ENCODE measurements around the gene PSMD10.

DNA sequence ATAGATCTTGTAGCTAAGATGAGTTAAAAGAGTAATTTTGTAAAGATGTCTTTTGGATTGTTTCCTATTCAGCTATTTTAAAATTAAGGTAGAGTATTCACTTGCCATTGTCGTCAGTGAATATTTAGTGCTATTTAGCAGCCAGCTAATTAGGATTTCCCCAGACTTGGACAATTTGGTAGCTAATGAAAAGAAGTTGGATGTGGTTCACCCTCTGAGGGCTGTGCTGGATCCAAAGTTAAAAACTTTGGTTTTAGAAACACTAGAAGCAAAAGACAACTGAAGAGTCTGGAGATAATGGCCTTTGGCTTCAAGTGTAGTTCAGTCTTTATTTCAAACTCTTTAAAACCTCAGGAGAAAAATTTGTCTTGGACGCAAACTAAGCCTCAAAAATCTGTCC, 41.5 kb upstream of the PSMD10 start:
- TF ChIP-seq, protein P1, sequence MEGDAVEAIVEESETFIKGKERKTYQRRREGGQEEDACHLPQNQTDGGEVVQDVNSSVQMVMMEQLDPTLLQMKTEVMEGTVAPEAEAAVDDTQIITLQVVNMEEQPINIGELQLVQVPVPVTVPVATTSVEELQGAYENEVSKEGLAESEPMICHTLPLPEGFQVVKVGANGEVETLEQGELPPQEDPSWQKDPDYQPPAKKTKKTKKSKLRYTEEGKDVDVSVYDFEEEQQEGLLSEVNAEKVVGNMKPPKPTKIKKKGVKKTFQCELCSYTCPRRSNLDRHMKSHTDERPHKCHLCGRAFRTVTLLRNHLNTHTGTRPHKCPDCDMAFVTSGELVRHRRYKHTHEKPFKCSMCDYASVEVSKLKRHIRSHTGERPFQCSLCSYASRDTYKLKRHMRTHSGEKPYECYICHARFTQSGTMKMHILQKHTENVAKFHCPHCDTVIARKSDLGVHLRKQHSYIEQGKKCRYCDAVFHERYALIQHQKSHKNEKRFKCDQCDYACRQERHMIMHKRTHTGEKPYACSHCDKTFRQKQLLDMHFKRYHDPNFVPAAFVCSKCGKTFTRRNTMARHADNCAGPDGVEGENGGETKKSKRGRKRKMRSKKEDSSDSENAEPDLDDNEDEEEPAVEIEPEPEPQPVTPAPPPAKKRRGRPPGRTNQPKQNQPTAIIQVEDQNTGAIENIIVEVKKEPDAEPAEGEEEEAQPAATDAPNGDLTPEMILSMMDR (IDR thresholded peaks at IDR 0.05) = no peak
- TF ChIP-seq EZH2 (IDR thresholded peaks at IDR 0.05) (no peak), EZH2phosphoT487 (IDR thresholded peaks at IDR 0.05) (no peak)

Data from neural progenitor cell (in vitro differentiated cells).